Prostate gland (tissue), 2 donors: ENCODE results near the gene CHST12. TPM values are rescaled to one million over a fixed set of nuclear protein-coding genes. Genes with fewer than 3 reads are reported as not detected.
"Not testable (repeated sequence)": the region's sequence is repeated elsewhere in the genome, so short reads cannot be mapped to it uniquely, and the experiment has no call there.

Experiments
- DNase-seq: peaks from one replicate; pipeline ENCODE4 v3.0.0-alpha.2; 2019; ENCODE audit warnings: low spot score
- H3K27ac ChIP-seq, 2 donors: fragments of 200-600 bp; sonication (generic); 2 replicates each; pipeline ENCODE4 v1.5.1; 2017 to 2019
- H3K27me3 ChIP-seq: fragments of 200-600 bp; sonication (generic); replicated peaks from 2 replicates; pipeline ENCODE4 v1.5.1; 2019; ENCODE audit not compliant: insufficient read depth
- H3K36me3 ChIP-seq, 2 donors: fragments of 200-600 bp; sonication (generic); 1 replicate in 1 of 2; 2 replicates in 1 of 2; pipeline versions ENCODE4 v1.5.1 to v1.8.1; 2017 to 2019
- H3K4me1 ChIP-seq: fragments of 200-600 bp; sonication (generic); replicated peaks from 2 replicates; pipeline ENCODE4 v1.5.1; 2019
- H3K4me3 ChIP-seq, 2 donors: fragments of 200-600 bp; sonication (generic); 2 replicates each; pipeline ENCODE4 v1.5.1; 2017 to 2019
- H3K9me3 ChIP-seq: fragments of 200-600 bp; sonication (generic); 2 replicates; pipeline ENCODE4 v1.5.1; 2017
- POLR2A ChIP-seq: fragments of 450-650 bp; IDR thresholded peaks from one replicate; pipeline ENCODE4 v1.6.1; 2016; ENCODE audit warnings: antibody characterized with exemption, mild to moderate bottlenecking
- POLR2AphosphoS5 ChIP-seq: sonication (generic); formaldehyde crosslinking; IDR thresholded peaks from one replicate; pipeline ENCODE4 v1.6.1; 2017; ENCODE audit warnings: antibody characterized with exemption
- WGBS: methylation state at CpG from one replicate; pipeline ENCODE4 v1.1.5; 2018; 5-methylcytosine and 5-hydroxymethylcytosine counted together
- intact Hi-C: fragments of 100-400 bp; cut with DNase I; formaldehyde crosslinking; loops from one replicate; pipeline ENCODE4 v1.14.2; 2022
- total RNA-seq, 2 donors: library from RNA; depleted of rRNA; stranded (reverse); fragments of >200 nt; gene quantifications; one replicate each; pipeline ENCODE4 v1.1.0, GENCODE V29; 2016
- TF ChIP-seq, protein P1 (sequence below), 4 experiments: fragments of 200-600 bp in 2 of 4; fragments of 450-650 bp in 2 of 4; sonication (generic) in 2 of 4; IDR thresholded peaks; 1 replicate in 3 of 4; 2 replicates in 1 of 4; pipeline ENCODE4 v1.5.1; 2016 to 2019; ENCODE audit warnings: antibody characterized with exemption in 4 of 4, mild to moderate bottlenecking in 2 of 4, moderate library complexity in 2 of 4

The CHST12 gene
- total RNA-seq, 2 donors from 2014 or later: 22.4 to 36.1 TPM

DNA sequence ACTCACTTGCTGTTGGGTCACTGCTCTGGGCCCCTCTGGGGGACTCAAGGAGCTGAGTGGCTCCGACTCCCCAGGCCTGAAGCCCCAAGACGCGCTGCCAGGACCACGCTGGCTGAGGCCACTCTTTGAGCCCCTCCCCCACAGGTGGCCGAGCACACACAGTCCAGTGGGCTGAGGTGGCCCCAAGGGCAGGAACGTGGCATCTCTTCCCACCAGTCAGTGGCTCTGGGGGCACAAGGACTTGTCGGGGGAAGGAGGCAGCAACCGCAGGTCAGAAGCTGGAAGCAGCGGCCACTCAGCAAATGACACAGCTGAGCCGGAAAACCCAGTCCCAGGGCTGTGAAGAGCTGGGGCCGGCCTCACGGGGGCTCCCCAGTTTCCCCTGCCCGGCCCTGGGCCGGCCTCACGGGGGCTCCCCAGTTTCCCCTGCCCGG lies 48.7 kb downstream of the CHST12 start:
- TF ChIP-seq, protein P1, sequence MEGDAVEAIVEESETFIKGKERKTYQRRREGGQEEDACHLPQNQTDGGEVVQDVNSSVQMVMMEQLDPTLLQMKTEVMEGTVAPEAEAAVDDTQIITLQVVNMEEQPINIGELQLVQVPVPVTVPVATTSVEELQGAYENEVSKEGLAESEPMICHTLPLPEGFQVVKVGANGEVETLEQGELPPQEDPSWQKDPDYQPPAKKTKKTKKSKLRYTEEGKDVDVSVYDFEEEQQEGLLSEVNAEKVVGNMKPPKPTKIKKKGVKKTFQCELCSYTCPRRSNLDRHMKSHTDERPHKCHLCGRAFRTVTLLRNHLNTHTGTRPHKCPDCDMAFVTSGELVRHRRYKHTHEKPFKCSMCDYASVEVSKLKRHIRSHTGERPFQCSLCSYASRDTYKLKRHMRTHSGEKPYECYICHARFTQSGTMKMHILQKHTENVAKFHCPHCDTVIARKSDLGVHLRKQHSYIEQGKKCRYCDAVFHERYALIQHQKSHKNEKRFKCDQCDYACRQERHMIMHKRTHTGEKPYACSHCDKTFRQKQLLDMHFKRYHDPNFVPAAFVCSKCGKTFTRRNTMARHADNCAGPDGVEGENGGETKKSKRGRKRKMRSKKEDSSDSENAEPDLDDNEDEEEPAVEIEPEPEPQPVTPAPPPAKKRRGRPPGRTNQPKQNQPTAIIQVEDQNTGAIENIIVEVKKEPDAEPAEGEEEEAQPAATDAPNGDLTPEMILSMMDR (IDR thresholded peaks at IDR 0.05): no peak
- no peak for TF ChIP-seq POLR2A
- TF ChIP-seq POLR2AphosphoS5: no peak
- no peak overlapping the region for H3K27ac ChIP-seq
- DNase-seq: no peak
- peak overlapping the region; percentile 13 to 18 for H3K4me3 ChIP-seq
- H3K27me3 ChIP-seq: no peaks in the 10 kb centered on the region
- 59% methylated on average over 14 of the region's 16 CpGs for WGBS
- peaks cover 4% of the 10 kb centered on the region for H3K4me1 ChIP-seq
- no peaks in the 10 kb centered on the region for H3K9me3 ChIP-seq
- no peaks in the 10 kb centered on the region for H3K36me3 ChIP-seq
- intact Hi-C loops: loop anchor here (5.0 kb wide), 1 partner anchor 230 kb away; no protein-coding TSS in a partner anchor

DNA sequence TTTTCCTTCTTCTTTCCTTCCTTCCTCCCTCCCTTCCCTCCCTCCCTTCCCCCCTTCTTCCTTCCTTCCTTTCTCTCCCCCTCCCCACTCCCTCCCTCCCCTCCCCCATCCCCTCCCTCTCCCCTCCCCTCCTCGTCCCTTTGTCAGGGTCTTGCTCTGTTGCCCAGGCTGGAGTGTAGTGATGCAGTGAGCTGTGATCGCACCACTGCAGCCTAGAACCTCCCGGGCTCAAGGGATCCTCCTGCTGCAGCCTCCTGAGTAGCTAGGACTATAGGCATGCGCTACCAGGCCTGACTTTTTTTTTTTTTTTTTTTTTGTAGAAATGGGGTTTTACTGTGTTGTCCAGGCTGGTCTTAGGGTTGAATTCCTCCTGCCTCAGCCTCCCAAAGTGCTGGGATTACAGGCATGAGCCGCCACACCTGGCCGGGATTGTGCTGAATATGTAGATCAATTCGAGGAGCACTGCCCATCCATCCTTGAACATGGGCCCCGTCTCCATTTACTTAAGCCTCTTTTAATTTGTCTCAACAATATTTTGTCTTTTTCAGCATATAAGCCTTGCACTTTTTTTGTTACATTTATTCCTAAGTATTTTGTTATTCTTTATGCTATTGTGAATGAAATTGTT lies 49.3 kb downstream of the CHST12 start:
- no peaks in the 10 kb centered on the region for H3K27me3 ChIP-seq
- H3K4me1 ChIP-seq: peaks cover 4% of the 10 kb centered on the region
- TF ChIP-seq, protein P1 (IDR thresholded peaks at IDR 0.05): no peak
- TF ChIP-seq POLR2A (no peak), POLR2AphosphoS5 (no peak)
- no peaks in the 10 kb centered on the region for H3K9me3 ChIP-seq
- H3K4me3 ChIP-seq: no peak overlapping the region
- 88% methylated on average over 8 of the region's 8 CpGs for WGBS
- no peak for DNase-seq
- no peak overlapping the region for H3K27ac ChIP-seq
- no peaks in the 10 kb centered on the region for H3K36me3 ChIP-seq
- intact Hi-C loops: loop anchor here (5.0 kb wide), 1 partner anchor 230 kb away; no protein-coding TSS in a partner anchor

DNA sequence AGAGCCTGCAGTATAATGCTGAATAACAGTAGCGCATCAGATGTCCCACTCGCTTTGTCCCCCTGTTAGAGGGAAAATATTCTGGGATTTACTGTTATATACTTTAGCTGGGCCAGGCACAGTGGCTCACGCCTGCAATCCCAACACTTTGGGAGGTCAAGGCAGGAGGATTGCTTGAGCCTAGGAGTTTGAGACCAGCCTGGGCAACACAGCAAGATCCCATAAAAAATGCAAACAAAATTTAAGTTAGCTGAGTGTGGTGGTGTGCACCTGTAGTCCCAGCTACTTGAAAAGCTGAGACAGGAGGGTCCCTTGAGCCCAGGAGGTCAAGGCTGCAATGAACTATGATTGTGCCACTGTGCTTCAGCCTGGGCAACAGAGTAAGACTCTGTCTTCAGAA lies 50.4 kb downstream of the CHST12 start:
- not testable (repeated sequence) for H3K9me3 ChIP-seq, DNase-seq, H3K4me1 ChIP-seq, H3K36me3 ChIP-seq, H3K27me3 ChIP-seq, H3K4me3 ChIP-seq, H3K27ac ChIP-seq
- intact Hi-C loops: loop anchor here (5.0 kb wide), 1 partner anchor 228 kb away; no protein-coding TSS in a partner anchor
- WGBS: 99% methylated on average over 3 of the region's 3 CpGs

DNA sequence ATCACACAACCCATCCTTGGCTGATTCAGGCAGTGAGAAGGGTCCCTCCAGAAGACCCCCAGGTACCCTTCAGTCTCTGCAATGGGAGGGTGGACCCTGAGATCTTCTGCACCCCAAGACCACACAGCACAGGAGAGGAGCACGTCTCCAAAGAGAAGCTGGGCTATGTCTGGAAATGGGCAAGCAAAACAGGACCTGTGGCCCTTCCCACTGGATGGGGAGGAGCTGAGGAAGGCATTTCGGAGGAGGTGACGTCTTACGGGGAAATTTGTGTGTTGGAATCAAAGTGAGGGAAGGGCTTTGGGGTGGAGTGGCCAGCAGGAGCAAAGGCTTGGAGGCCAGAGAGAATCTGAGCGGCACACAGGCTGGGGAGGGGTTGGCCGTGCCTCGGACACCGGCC lies 56.3 kb downstream of the CHST12 start:
- Histone ChIP-seq H3K27me3 (no peaks in the 10 kb centered on the region), H3K4me1 (no peaks in the 10 kb centered on the region), H3K9me3 (no peaks in the 10 kb centered on the region), H3K27ac (no peak overlapping the region), H3K4me3 (no peak overlapping the region), H3K36me3 (no peaks in the 10 kb centered on the region)
- intact Hi-C loops: no loop called here
- whole genome bisulfite sequencing: 90% methylated on average over 8 of the region's 8 CpGs
- no peak for TF ChIP-seq POLR2A
- TF ChIP-seq, protein P1 (IDR thresholded peaks at IDR 0.05): no peak
- DNase-seq: no peak

DNA sequence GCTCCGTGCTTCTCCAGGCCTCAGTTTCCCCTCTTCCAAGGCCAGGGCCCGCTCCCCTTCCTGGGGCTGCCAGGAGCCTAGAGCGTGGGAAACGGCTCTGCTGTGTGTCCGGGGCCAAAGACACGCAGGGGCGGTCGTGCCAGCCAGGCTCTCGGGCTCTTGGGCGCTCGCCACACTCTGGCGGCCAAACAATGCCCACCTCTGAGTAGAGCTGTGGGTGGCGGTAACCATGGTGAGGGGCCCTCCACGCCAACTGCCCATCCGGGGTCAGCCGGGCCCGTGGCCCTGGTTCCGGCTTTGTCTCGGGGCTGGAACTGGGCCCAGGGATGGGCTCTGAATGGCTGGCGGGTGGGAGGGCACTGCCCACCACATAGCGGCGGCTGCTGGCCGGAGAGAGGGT lies 56.8 kb downstream of the CHST12 start:
- DNase-seq: no peak
- intact Hi-C loops: no loop called here
- H3K27ac ChIP-seq: no peak overlapping the region
- no peaks in the 10 kb centered on the region for H3K36me3 ChIP-seq
- H3K9me3 ChIP-seq: no peaks in the 10 kb centered on the region
- no peaks in the 10 kb centered on the region for H3K27me3 ChIP-seq
- TF ChIP-seq, protein P1 (IDR thresholded peaks at IDR 0.05): no peak
- TF ChIP-seq POLR2AphosphoS5 (no peak), POLR2A (no peak)
- H3K4me1 ChIP-seq: no peaks in the 10 kb centered on the region
- WGBS: 81% methylated on average over 22 of the region's 23 CpGs
- no peak overlapping the region for H3K4me3 ChIP-seq
